Measurements from ENCODE around the gene MUS81.

MUS81 gene

GRCh38 chr11:65859095-65859811 is 980 bp upstream of the MUS81 start:
- peak overlapping the region; percentile 91 for H3K4me3 ChIP-seq (ENCODE audit: low read depth, low read length)

- H3K4me3 ChIP-seq (ENCODE audit: low read depth, low read length), result peak overlapping the region; percentile 91
These were observed 388 bp upstream of the MUS81 start for GRCh38 chr11:65859812-65860277.

DNA sequence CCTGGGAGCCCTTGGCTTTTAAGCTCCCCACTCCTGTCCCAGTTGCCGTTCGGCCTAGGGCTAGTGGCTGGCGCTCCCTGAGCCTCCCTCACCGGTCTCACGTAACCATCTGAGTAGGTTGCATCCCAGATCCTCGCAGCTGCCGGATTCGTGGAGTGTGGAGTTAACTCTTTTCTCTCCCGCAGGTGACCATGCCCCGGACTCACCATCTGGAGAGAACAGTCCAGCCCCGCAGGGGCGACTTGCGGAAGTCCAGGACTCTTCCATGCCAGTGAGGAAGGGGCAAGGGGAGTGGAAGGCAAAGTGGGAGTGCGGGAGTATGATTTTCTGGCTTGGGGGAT is 902 bp downstream of the MUS81 start:
- peak overlapping the region; percentile 91 for H3K4me3 ChIP-seq (ENCODE audit: low read depth, low read length)

- H3K4me3 ChIP-seq (ENCODE audit: low read depth, low read length), result peak overlapping the region; percentile 91
These were observed 1.4 kb downstream of the MUS81 start for GRCh38 chr11:65861533-65862183.

- H3K4me3 ChIP-seq (ENCODE audit: low read depth, low read length), result no peak overlapping the region
These were observed 2.0 kb downstream of the MUS81 start for GRCh38 chr11:65862191-65862735.

- H3K4me3 ChIP-seq (ENCODE audit: low read depth, low read length), result no peak overlapping the region
These were observed 3.0 kb downstream of the MUS81 start for GRCh38 chr11:65862941-65863888.

GRCh38 chr11:65863889-65864705 is 3.9 kb downstream of the MUS81 start:
- H3K4me3 ChIP-seq (ENCODE audit: low read depth, low read length), result no peak overlapping the region

DNA sequence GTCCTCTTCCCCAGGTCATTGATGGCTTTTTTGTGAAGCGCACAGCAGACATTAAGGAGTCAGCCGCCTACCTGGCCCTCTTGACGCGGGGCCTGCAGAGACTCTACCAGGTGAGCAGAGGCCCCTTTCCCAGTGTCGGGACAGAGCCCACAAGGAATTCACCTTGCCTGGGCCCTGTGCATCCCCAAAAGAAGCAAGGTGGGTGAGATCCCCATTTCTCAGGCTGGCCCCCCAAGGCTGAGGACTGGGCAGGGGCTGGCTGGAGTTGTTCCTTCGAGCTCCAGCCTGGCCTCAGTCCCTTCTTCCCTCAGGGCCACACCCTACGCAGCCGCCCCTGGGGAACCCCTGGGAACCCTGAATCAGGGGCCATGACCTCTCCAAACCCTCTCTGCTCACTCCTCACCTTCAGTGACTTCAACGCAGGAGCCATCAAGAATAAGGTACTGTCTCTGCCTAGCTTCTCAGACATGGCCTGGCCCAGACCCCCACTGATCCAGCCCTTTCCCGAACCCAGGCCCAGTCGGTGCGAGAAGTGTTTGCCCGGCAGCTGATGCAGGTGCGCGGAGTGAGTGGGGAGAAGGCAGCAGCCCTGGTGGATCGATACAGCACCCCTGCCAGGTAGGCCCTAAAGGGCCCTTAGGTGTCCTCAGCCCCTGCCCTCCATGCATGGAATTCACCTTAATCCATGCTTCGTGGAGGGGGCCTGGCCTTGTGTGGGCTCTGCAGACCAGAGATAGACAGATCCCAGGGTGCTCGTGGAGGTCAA is 4.7 kb downstream of the MUS81 start:
- H3K4me3 ChIP-seq (ENCODE audit: low read depth, low read length), result no peak overlapping the region

DNA sequence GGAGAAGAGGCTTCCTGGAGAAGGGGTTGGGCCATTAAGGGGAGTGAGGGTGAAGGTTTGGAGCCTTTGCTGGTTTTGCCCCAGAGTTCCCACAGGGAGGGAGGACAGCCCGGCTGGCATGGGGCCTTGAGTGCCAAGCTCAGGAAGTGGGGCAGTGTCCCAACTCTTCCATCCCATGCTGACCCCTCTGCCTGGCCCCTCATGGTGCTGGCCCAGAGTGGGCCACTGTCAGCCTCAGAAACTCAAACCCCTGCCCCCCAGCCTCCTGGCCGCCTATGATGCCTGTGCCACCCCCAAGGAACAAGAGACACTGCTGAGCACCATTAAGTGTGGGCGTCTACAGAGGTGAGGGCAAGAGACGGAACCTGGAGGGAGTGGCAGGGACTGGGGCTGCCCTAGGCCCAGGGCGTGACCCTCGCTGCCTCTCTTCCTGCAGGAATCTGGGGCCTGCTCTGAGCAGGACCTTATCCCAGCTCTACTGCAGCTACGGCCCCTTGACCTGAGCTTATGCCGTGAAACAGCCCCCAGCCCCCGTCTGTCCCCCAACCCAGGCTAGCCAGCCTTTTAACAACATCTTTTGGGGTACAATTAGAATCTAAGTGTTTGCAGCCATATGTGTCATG is 5.4 kb downstream of the MUS81 start:
- no peak overlapping the region for H3K4me3 ChIP-seq (ENCODE audit: low read depth, low read length)

DNA sequence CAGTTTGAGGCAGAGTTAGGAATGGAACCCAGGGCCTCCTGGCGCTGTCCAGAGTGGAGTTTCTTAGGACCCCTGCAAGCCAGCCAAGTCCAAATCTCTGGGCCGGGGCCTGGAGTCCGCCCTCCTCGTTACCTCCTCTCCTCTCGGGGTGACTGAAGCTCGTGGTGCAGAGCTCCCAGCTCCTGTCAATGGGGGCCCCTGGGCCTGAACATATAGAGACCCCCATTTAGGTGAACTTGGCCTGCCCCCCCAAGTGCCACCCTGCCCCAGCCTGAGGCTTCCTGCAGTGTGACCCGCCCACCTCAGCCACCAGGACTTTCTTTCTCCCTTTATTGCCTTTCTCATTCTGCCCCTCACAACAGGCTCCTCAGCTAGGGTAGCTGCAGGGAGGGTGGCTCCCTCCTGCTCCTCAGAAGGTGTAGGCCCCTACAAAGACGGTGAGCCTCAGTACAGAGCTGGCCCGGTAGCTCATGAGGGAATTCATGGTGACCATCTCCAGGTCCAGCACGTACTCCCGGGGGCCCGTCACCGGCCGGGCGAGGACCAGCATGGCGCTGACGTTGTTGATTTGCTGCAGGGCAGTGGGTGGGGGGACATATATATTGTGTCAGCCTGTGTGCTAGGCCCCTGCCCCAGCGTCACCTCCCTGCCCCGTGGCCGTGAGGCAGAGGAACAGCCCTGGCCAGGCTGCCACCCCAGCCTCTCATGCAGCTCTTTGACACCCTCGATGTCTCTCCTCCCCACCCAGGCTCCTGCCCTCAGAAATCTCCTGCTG is 6.5 kb downstream of the MUS81 start:
- H3K4me3 ChIP-seq (ENCODE audit: low read depth, low read length), result no peak overlapping the region

DNA sequence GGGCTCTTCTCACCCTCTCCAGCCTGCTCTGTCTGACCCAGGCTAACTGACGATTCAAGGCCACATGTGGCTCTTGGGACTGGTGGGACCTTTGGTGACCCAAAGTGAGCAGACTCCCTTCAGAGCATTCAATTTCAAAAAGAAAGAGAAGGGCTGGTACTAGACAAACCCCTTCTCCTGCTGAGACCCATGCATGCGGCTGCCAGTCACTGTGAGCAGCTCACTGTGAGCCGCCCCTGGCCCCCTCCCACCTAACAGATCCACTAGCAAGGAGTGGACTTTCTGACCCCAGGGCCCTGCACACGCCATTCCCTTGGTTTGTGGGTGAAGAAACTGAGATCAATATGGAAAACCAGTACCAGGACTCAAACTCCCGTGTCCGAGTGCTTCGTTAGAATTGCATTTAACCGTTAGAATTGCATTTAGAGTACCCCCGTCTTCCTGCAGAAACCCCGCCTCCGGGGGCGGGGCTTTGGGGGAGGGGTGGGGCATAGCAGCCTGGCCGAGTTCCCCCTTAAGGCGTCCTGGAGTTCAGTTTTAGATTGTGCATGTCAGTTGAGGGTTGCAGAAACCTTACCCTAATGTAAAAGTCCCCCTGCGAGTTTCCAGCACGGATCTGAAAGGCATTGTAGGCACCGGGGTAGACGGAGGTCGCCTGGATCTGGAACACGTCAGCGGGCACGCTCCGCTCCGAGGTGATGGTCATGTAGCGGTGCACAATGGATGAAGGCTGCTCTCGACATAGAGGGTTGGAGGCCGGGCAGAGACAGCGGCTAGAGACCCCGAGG is 7.2 kb downstream of the MUS81 start:
- peak overlapping the region; percentile 52 for H3K4me3 ChIP-seq (ENCODE audit: low read depth, low read length)

GRCh38 chr11:65868076-65868667 is 7.9 kb downstream of the MUS81 start:
- H3K4me3 ChIP-seq (ENCODE audit: low read depth, low read length), result peak overlapping the region; percentile 52

DNA sequence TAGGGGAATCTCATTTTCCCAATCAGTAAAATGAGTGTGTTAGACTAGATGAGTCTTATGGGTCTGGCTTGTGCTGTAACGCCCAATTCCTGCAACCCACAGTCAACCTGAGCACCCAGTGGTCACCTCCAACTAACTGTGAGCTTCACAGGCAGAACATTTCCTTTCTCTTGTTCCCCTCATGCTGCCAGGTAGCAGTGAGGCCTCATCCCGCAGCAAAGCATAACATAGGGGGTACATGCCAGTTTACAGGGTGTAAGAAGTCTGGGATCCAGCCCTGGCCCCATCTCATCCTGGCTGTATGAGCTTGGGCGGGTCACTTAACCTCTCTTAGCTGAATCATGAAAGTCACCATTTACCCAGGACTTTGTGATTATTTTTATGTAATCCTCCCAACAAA is 8.7 kb downstream of the MUS81 start:
- no peak overlapping the region for H3K4me3 ChIP-seq (ENCODE audit: low read depth, low read length)

- no peak overlapping the region for H3K4me3 ChIP-seq (ENCODE audit: low read depth, low read length)
These were observed 9.5 kb downstream of the MUS81 start for GRCh38 chr11:65869643-65870306.

GRCh38 chr11:65870307-65870658 is 10.1 kb downstream of the MUS81 start:
- H3K4me3 ChIP-seq (ENCODE audit: low read depth, low read length), result no peak overlapping the region

DNA sequence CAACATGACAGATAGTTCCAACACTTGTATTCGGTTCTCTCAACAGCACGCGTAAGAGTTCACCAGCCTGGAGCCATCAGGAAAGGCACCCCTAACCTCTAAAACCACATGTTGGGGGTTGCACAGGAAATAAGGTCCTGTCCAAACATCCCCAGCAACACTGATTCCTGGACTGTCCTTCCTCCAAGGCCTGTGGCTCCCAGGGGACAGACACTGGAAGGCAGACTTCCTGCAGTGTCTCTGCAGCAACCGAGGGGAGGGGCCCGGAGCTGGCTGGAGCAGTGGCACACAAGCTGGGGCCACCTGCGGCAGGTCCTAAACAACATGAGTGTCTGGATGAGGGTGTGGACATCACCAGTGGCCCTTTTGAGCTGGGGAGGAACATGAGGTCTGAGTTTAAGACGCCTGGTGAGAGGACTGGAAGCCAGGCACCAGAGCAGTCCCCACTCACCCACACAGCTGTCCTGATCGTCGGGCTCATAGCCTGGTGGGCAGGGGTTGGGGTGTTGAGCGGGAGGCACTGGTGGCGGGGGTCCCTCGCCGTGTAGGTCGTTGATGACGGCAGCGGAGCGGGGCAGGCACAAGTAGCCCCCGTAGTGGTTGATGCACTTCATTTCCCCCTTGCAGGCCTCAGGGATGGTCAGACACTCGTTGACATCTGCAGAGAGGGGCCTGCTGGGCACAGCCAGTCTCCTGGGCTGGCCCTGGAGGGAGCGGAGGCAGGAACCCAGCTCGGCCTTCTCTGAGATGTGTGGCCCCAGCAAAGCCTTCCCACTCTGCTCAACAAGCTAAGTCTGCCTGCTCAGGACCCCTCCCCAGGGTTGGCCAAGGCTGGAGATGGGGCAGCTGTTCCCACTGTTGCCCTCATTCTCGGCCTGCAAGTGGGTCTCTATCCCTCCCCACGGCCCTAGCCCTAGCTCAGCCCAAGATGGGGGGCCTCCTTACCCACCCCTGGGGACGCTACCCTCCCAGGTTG is 10.8 kb downstream of the MUS81 start:
- H3K4me3 ChIP-seq (ENCODE audit: low read depth, low read length), result no peak overlapping the region
